Vagina (tissue), 2 donors: ENCODE measurements around the gene RPLP2.

Experiments used
- POLR2A ChIP-seq, 2 donors: fragments of 450-650 bp; IDR thresholded peaks; one replicate each; pipeline ENCODE4 v1.6.1; 2017; ENCODE audit warnings: antibody characterized with exemption in 2 of 2, mild to moderate bottlenecking in 2 of 2, moderate library complexity in 2 of 2
- POLR2AphosphoS5 ChIP-seq, 2 donors: sonication (generic); formaldehyde crosslinking; IDR thresholded peaks; one replicate each; pipeline ENCODE4 v1.9.0; 2017; ENCODE audit warnings: antibody characterized with exemption in 2 of 2, mild to moderate bottlenecking in 2 of 2, low read depth in 1 of 2; ENCODE audit not compliant: insufficient read depth in 1 of 2
- TF ChIP-seq, protein P1 (sequence below), 3 experiments: fragments of 450-650 bp in 2 of 3; fragments of 200-600 bp in 1 of 3; sonication (generic) in 1 of 3; IDR thresholded peaks; one replicate each; pipeline ENCODE4 v1.5.1; 2017 to 2019; ENCODE audit warnings: antibody characterized with exemption in 3 of 3, mild to moderate bottlenecking in 2 of 3, moderate library complexity in 2 of 3

DNA sequence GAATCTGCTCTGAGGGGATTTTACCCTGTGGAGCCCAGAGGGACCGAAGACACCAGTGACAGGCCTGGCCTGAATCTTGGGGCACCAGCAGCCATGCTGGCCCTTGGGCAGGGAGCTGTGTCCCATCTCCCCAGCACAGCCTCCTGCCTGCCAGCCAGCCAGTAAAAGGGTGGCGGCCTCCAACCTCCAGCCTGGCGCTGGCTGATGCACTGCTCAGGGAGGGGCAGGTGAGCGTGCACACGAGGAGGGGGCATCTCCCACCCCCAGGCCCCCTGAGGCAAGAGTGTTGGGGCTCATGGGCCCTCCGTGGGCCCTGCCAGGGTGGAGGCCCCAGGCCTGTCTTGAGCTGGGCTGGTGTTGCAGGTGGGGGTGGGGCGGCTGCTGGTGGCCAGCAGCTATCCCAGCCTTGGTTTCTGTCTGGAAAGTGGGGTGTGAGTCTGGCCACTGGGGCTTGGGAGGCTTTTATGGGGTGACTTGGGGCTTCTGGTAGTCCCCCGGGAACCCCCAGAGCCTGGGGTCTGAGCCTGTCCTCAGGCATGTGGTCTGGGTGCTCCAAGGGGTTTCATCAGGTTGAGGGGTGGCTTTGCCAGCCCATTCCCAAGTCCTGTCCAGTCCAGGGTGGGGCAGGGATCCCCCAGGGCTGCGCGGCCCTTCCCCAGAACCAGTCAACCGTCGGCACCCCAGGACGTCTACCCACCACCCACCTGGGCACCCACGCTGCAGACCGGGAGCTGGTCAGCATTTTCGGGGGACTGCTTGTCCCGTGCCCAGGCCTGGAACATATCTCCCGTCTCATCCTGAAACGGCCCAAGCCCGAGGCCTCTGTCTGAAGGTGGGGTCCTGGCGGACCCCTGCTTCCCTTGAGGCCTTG is 50.7 kb downstream of the RPLP2 start:
- TF ChIP-seq, protein P1, sequence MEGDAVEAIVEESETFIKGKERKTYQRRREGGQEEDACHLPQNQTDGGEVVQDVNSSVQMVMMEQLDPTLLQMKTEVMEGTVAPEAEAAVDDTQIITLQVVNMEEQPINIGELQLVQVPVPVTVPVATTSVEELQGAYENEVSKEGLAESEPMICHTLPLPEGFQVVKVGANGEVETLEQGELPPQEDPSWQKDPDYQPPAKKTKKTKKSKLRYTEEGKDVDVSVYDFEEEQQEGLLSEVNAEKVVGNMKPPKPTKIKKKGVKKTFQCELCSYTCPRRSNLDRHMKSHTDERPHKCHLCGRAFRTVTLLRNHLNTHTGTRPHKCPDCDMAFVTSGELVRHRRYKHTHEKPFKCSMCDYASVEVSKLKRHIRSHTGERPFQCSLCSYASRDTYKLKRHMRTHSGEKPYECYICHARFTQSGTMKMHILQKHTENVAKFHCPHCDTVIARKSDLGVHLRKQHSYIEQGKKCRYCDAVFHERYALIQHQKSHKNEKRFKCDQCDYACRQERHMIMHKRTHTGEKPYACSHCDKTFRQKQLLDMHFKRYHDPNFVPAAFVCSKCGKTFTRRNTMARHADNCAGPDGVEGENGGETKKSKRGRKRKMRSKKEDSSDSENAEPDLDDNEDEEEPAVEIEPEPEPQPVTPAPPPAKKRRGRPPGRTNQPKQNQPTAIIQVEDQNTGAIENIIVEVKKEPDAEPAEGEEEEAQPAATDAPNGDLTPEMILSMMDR (IDR thresholded peaks at IDR 0.05), result no peak
- TF ChIP-seq POLR2A (IDR thresholded peaks at IDR 0.05) (no peak), POLR2AphosphoS5 (IDR thresholded peaks at IDR 0.05; ENCODE audit: insufficient read depth in 1 of 2, low read depth in 1 of 2) (no peak)
